H9 (cell line): ENCODE measurements around the gene TBATA. TPM values are rescaled to one million over a fixed set of nuclear protein-coding genes. Genes with fewer than 3 reads are reported as not detected.

Experiments used
- DNase-seq: peaks from one replicate; pipeline ENCODE4 v3.0.0-alpha.2; 2017
- H2AFZ ChIP-seq: one replicate; pipeline ENCODE4 v1.6.1; 2013; ENCODE audit warnings: mild to moderate bottlenecking, low read length, control low read depth, moderate library complexity
- H2AK5ac ChIP-seq: 2 replicates; pipeline ENCODE4 v1.6.1; 2013; ENCODE audit warnings: low read length, control low read depth, mixed read lengths; ENCODE audit not compliant: insufficient read length
- H2BK120ac ChIP-seq: one replicate; pipeline ENCODE4 v1.6.1; 2013; ENCODE audit warnings: low read depth, mild to moderate bottlenecking, low read length, control low read depth, inconsistent platforms; ENCODE audit not compliant: poor library complexity, severe bottlenecking
- H2BK12ac ChIP-seq: 2 replicates; pipeline ENCODE4 v1.6.1; 2013; ENCODE audit warnings: low read length, control low read depth, mixed read lengths, low read depth; ENCODE audit not compliant: insufficient read length
- H2BK15ac ChIP-seq: 2 replicates; pipeline ENCODE4 v1.6.1; 2013; ENCODE audit warnings: low read depth, low read length, control low read depth
- H2BK20ac ChIP-seq: one replicate; pipeline ENCODE4 v1.6.1; 2013; ENCODE audit warnings: low read depth, mild to moderate bottlenecking, low read length, control low read depth, inconsistent platforms; ENCODE audit not compliant: poor library complexity, severe bottlenecking
- H2BK5ac ChIP-seq: 2 replicates; pipeline ENCODE4 v1.6.1; 2013; ENCODE audit warnings: low read length, control low read depth, mixed read lengths; ENCODE audit not compliant: insufficient read length
- H3K14ac ChIP-seq: 2 replicates; pipeline ENCODE4 v1.6.1; 2013; ENCODE audit warnings: low read length, control low read depth; ENCODE audit not compliant: insufficient read depth
- H3K18ac ChIP-seq: 2 replicates; pipeline ENCODE4 v1.6.1; 2013; ENCODE audit warnings: low read depth, mild to moderate bottlenecking, mixed read lengths, low read length, control low read depth; ENCODE audit not compliant: insufficient read length
- H3K23ac ChIP-seq: 2 replicates; pipeline ENCODE4 v1.6.1; 2013; ENCODE audit warnings: low read length, control low read depth, mixed read lengths, low read depth; ENCODE audit not compliant: insufficient read length
- H3K23me2 ChIP-seq: 2 replicates; pipeline ENCODE4 v1.6.1; 2013; ENCODE audit warnings: low read depth, mild to moderate bottlenecking, mixed read lengths, low read length, control low read depth; ENCODE audit not compliant: insufficient read length, poor library complexity, severe bottlenecking
- H3K27ac ChIP-seq: 2 replicates; pipeline ENCODE4 v1.5.1; 2013; ENCODE audit warnings: low read length, control low read depth, mixed read lengths, low read depth; ENCODE audit not compliant: insufficient read length
- H3K27me3 ChIP-seq: 2 replicates; pipeline ENCODE4 v1.6.1; 2013; ENCODE audit warnings: low read length, control low read depth, inconsistent platforms; ENCODE audit not compliant: insufficient read depth
- H3K4ac ChIP-seq: 2 replicates; pipeline ENCODE4 v1.6.1; 2013; ENCODE audit warnings: low read depth, mild to moderate bottlenecking, control low read depth, inconsistent platforms, low read length, moderate library complexity
- H3K4me1 ChIP-seq: 2 replicates; pipeline ENCODE4 v1.6.1; 2013; ENCODE audit warnings: low read length, control low read depth, inconsistent platforms; ENCODE audit not compliant: insufficient read depth
- H3K4me2 ChIP-seq: 2 replicates; pipeline ENCODE4 v1.6.1; 2013; ENCODE audit warnings: low read length, control low read depth, mixed read lengths; ENCODE audit not compliant: insufficient read length, insufficient read depth
- H3K56ac ChIP-seq: 2 replicates; pipeline ENCODE4 v1.6.1; 2013; ENCODE audit warnings: low read depth, mild to moderate bottlenecking, mixed read lengths, low read length, control low read depth; ENCODE audit not compliant: insufficient read length
- H3K79me1 ChIP-seq: 2 replicates; pipeline ENCODE4 v1.6.1; 2013; ENCODE audit warnings: low read depth, mild to moderate bottlenecking, moderate library complexity, low read length, control low read depth, inconsistent platforms; ENCODE audit not compliant: insufficient read depth, poor library complexity, severe bottlenecking
- H3K79me2 ChIP-seq: 2 replicates; pipeline ENCODE4 v1.6.1; 2013; ENCODE audit warnings: low read length, control low read depth, inconsistent platforms; ENCODE audit not compliant: insufficient read depth
- H3K9ac ChIP-seq: 2 replicates; pipeline ENCODE4 v1.6.1; 2013; ENCODE audit warnings: low read length, control low read depth, mixed read lengths; ENCODE audit not compliant: insufficient read length; ENCODE audit errors: extremely low read depth
- H3K9me3 ChIP-seq: one replicate; pipeline ENCODE4 v1.6.1; 2013; ENCODE audit warnings: low read depth, low read length, inconsistent platforms; ENCODE audit not compliant: control insufficient read depth
- H3T11ph ChIP-seq: one replicate; pipeline ENCODE4 v1.6.1; 2013; ENCODE audit warnings: mild to moderate bottlenecking, low read length, control low read depth, inconsistent platforms
- H4K20me1 ChIP-seq: one replicate; pipeline ENCODE4 v1.6.1; 2013; ENCODE audit not compliant: control insufficient read depth, insufficient read length, insufficient read depth
- H4K5ac ChIP-seq: 2 replicates; pipeline ENCODE4 v1.6.1; 2013; ENCODE audit warnings: low read depth, mild to moderate bottlenecking, mixed read lengths, low read length, control low read depth; ENCODE audit not compliant: insufficient read length
- H4K8ac ChIP-seq: replicated peaks from 2 replicates; pipeline ENCODE4 v1.6.1; 2013; ENCODE audit warnings: low read length, control low read depth, mixed read lengths, low read depth; ENCODE audit not compliant: insufficient read length
- H4K91ac ChIP-seq: 2 replicates; pipeline ENCODE4 v1.6.1; 2013; ENCODE audit warnings: low read depth, mild to moderate bottlenecking, moderate library complexity, mixed read lengths, low read length, control low read depth; ENCODE audit not compliant: insufficient read length
- H3K27ac Mint-ChIP-seq, 3 experiments: 2 replicates in 2 of 3; 3 replicates in 1 of 3; pipeline ENCODE4 v1.8.0; 2020 to 2021; ENCODE audit warnings: mixed read lengths in 3 of 3, mild to moderate bottlenecking in 1 of 3, moderate library complexity in 1 of 3
- H3K27me3 Mint-ChIP-seq: 2 replicates; pipeline ENCODE4 v1.8.0; 2021; ENCODE audit warnings: low read depth, mild to moderate bottlenecking, moderate library complexity, mixed read lengths
- H3K36me3 Mint-ChIP-seq, 3 experiments: 2 replicates in 2 of 3; 3 replicates in 1 of 3; pipeline ENCODE4 v1.8.0; 2020 to 2021; ENCODE audit warnings: low read depth in 3 of 3, mixed read lengths in 3 of 3; ENCODE audit not compliant: insufficient read depth in 1 of 3
- H3K4me1 Mint-ChIP-seq, 2 experiments: 2 replicates each; pipeline ENCODE4 v1.8.0; 2020; ENCODE audit warnings: mixed read lengths in 2 of 2
- H3K4me3 Mint-ChIP-seq, 2 experiments: 2 replicates in 1 of 2; 3 replicates in 1 of 2; pipeline ENCODE4 v1.8.0; 2020 to 2021; ENCODE audit warnings: mild to moderate bottlenecking in 2 of 2, mixed read lengths in 2 of 2, moderate library complexity in 1 of 2
- H3K9me3 Mint-ChIP-seq, 2 experiments: 2 replicates in 1 of 2; 3 replicates in 1 of 2; pipeline ENCODE4 v1.8.0; 2020; ENCODE audit warnings: mild to moderate bottlenecking in 2 of 2, mixed read lengths in 2 of 2, moderate library complexity in 1 of 2
- CTCF ChIP-seq: fragments of 200-600 bp; sonication (generic); conservative IDR thresholded peaks from 3 replicates; pipeline ENCODE4 v1.8.0; 2021; ENCODE audit warnings: antibody characterized with exemption, mild to moderate bottlenecking
- WGBS: extraction: QIAGEN DNeasy Blood & Tissue Kit; methylation state at CpG from one replicate; pipeline ENCODE4 v1.1.7; 2013; ENCODE audit warnings: missing lambda C conversion rate, low lambda C conversion rate, mixed read lengths; ENCODE audit not compliant: insufficient read length; ENCODE audit errors: extremely low coverage; 5-methylcytosine and 5-hydroxymethylcytosine counted together
- total RNA-seq: library from RNA; stranded (reverse); gene quantifications from 2 replicates; pipeline ENCODE4 v1.2.1, GENCODE V29; 2021

The TBATA gene
- total RNA-seq, 1 experiment from 2014 or later: not detected

- Histone ChIP-seq H4K8ac (no peak overlapping the region), H2BK120ac (no peak overlapping the region), H3K23me2 (no peaks in the 10 kb centered on the region), H2AFZ (no peak overlapping the region), H4K5ac (no peak overlapping the region), H3K27ac (no peak overlapping the region), H2BK20ac (no peak overlapping the region), H3K4ac (no peak overlapping the region), H3K79me2 (no peaks in the 10 kb centered on the region), H2BK15ac (no peak overlapping the region), H3K23ac (no peak overlapping the region), H4K20me1 (no peaks in the 10 kb centered on the region), H2BK12ac (no peak overlapping the region), H4K91ac (no peak overlapping the region), H3K4me1 (no peaks in the 10 kb centered on the region), H3K18ac (no peak overlapping the region), H2BK5ac (no peak overlapping the region), H3K56ac (no peak overlapping the region), H3K9ac (no peak overlapping the region), H3T11ph (no peak overlapping the region), H2AK5ac (no peak overlapping the region), H3K27me3 (no peaks in the 10 kb centered on the region), H3K14ac (no peak overlapping the region), H3K4me2 (no peak overlapping the region), H3K79me1 (no peaks in the 10 kb centered on the region), H3K9me3 (no peaks in the 10 kb centered on the region)
- Mint-ChIP-seq H3K4me3 (no peak overlapping the region), H3K27me3 (no peaks in the 10 kb centered on the region; the same call in none of the 2 replicates), H3K4me1 (peaks cover 7 to 12% of the 10 kb centered on the region in 2 experiments; a peak in 2 of 4 replicates), H3K27ac (no peak overlapping the region; a peak in 1 of 7 replicates), H3K9me3 (no peaks in the 10 kb centered on the region), H3K36me3 (no peaks in the 10 kb centered on the region; a peak in 2 of 7 replicates)
- WGBS: no CpG with 5 or more reads among the region's 3 CpGs
- no peak for DNase-seq
- no peak for TF ChIP-seq CTCF
Observed at GRCh38 chr10:70736525-70736924, 48.7 kb downstream of the TBATA start.
